HepG2 (cell line): Measurements from ENCODE around the gene BCKDHB. TPM values are rescaled to one million over a fixed set of nuclear protein-coding genes. Genes with fewer than 3 reads are reported as not detected.

ENCODE experiments used
- ATAC-seq: fragments of 200-7000 bp; cut with Tn5 transposase; 3 replicates; pipeline ENCODE4 v1.9.1; 2020; ENCODE audit warnings: mild to moderate bottlenecking, moderate library complexity
- BruUV-seq: library from RNA; stranded (reverse); fragments of 400-500 nt; replicated peaks from 2 replicates; lab custom pipeline; 2021; lab: Mats Ljungman, UMichigan
- CTCF ChIA-PET: fragments of 300-600 bp; formaldehyde crosslinking; extraction: SDS; loops from one replicate; lab custom pipeline; 2021; ENCODE audit warnings: low total read pairs, inconsistent platforms, low intra/inter-chr PET ratio; lab: Yijun Ruan, JAX
- POLR2A ChIA-PET: fragments of 350-600 bp; sonication (Branson Sonifier 250); formaldehyde crosslinking; loops from one replicate; lab custom pipeline; 2020; ENCODE audit warnings: antibody characterized with exemption, inconsistent platforms; lab: Yijun Ruan, JAX
- DNase-seq: peaks from one replicate; pipeline ENCODE4 v3.0.0-alpha.2; 2015; ENCODE audit warnings: low spot score
- FAIRE-seq: peaks from 3 replicates; lab custom pipeline; 2011; peaks lifted over from hg19 to GRCh38; lab: Jason Lieb, UNC
- H2AFZ ChIP-seq: one replicate; pipeline ENCODE4 v1.6.1; 2011; ENCODE audit warnings: low read length, inconsistent platforms
- H3K27ac ChIP-seq: fragments of 300-600 bp; 3 replicates; pipeline ENCODE4 v1.8.0; 2011; ENCODE audit warnings: mixed run types, mild to moderate bottlenecking, mixed read lengths, low read length, inconsistent platforms; ENCODE audit not compliant: insufficient read depth; ENCODE audit errors: extremely low read length
- H3K27me3 ChIP-seq, 2 experiments: fragments of 200-600 bp in 1 of 2; 2 replicates in 1 of 2; 3 replicates in 1 of 2; pipeline versions ENCODE4 v1.6.0 to v1.8.0; 2011; ENCODE audit warnings: low read length in 2 of 2, mild to moderate bottlenecking in 2 of 2, moderate library complexity in 2 of 2, inconsistent platforms in 1 of 2; ENCODE audit not compliant: insufficient read depth in 2 of 2, control insufficient read depth in 1 of 2
- H3K36me3 ChIP-seq, 2 experiments: fragments of 200-600 bp in 1 of 2; replicated peaks in 1 of 2; 2 replicates in 1 of 2; 3 replicates in 1 of 2; pipeline versions ENCODE4 v1.5.1 to v1.8.0; 2011; ENCODE audit warnings: low read length in 2 of 2, inconsistent platforms in 1 of 2; ENCODE audit not compliant: insufficient read depth in 2 of 2, control insufficient read depth in 1 of 2
- H3K4me1 ChIP-seq: 2 replicates; pipeline ENCODE4 v1.5.1; 2012; ENCODE audit warnings: low read length, inconsistent platforms; ENCODE audit not compliant: insufficient read depth
- H3K4me2 ChIP-seq: 2 replicates; pipeline ENCODE4 v1.6.0; 2011; ENCODE audit warnings: low read depth, low read length, inconsistent platforms
- H3K4me3 ChIP-seq, 3 experiments: fragments of 200-600 bp in 1 of 3; sonication (generic), shearing (Covaris generic) in 1 of 3; replicated peaks in 1 of 3; 2 replicates each; pipeline ENCODE4 v1.5.1; 2011 to 2016; ENCODE audit warnings: low read length in 3 of 3, inconsistent platforms in 2 of 3, low read depth in 2 of 3, mild to moderate bottlenecking in 2 of 3, control low read depth in 1 of 3, mixed read lengths in 1 of 3; ENCODE audit not compliant: insufficient read depth in 1 of 3
- H3K79me2 ChIP-seq: one replicate; pipeline ENCODE4 v1.6.1; 2011; ENCODE audit warnings: low read length, inconsistent platforms; ENCODE audit not compliant: insufficient read depth
- H3K9ac ChIP-seq: 2 replicates; pipeline ENCODE4 v1.6.0; 2011; ENCODE audit warnings: mild to moderate bottlenecking, low read depth, low read length, inconsistent platforms; ENCODE audit not compliant: insufficient read depth
- H3K9me3 ChIP-seq: 2 replicates; pipeline ENCODE4 v1.5.1; 2012; ENCODE audit warnings: mild to moderate bottlenecking, low read length
- H4K20me1 ChIP-seq: 2 replicates; pipeline ENCODE4 v1.6.0; 2011; ENCODE audit warnings: inconsistent platforms, mild to moderate bottlenecking, low read length, moderate library complexity; ENCODE audit not compliant: insufficient read depth
- HINFP ChIP-seq: sonication (generic); formaldehyde crosslinking; IDR thresholded peaks from 2 replicates; pipeline ENCODE4 v1.4.0; 2020; ENCODE audit warnings: low read depth, mild to moderate bottlenecking, missing genetic modification reagents
- HNRNPK ChIP-seq: fragments of 200-400 bp; formaldehyde crosslinking; IDR thresholded peaks from 2 replicates; pipeline ENCODE4 v1.6.1; 2018; ENCODE audit warnings: low read length, low read depth, moderate library complexity, mild to moderate bottlenecking; ENCODE audit not compliant: poor library complexity, severe bottlenecking
- MEIS2 ChIP-seq: sonication (generic); formaldehyde crosslinking; IDR thresholded peaks from 2 replicates; pipeline ENCODE4 v1.9.0; 2021; ENCODE audit warnings: mild to moderate bottlenecking, missing genetic modification reagents
- NAIF1 ChIP-seq: sonication (generic); formaldehyde crosslinking; IDR thresholded peaks from 2 replicates; pipeline ENCODE4 v1.5.0; 2020; ENCODE audit warnings: mild to moderate bottlenecking, missing genetic modification reagents, borderline replicate concordance
- PCBP1 ChIP-seq: fragments of 200-400 bp; formaldehyde crosslinking; IDR thresholded peaks from 2 replicates; pipeline ENCODE4 v1.6.1; 2017; ENCODE audit warnings: mild to moderate bottlenecking, low read depth, low read length, borderline replicate concordance
- RAD51 ChIP-seq: fragments of 450-650 bp; IDR thresholded peaks from 2 replicates; pipeline ENCODE4 v1.6.1; 2016; ENCODE audit warnings: borderline replicate concordance
- SOX5 ChIP-seq: IDR thresholded peaks from 2 replicates; pipeline ENCODE4 v1.6.1; 2016; ENCODE audit warnings: borderline replicate concordance
- ZBTB8A ChIP-seq: sonication (generic); formaldehyde crosslinking; IDR thresholded peaks from 2 replicates; pipeline ENCODE4 v1.4.0; 2020; ENCODE audit warnings: mild to moderate bottlenecking, low read depth, missing genetic modification reagents, borderline replicate concordance
- ZNF251 ChIP-seq: sonication (generic); formaldehyde crosslinking; IDR thresholded peaks from 2 replicates; pipeline ENCODE4 v1.9.0; 2021; ENCODE audit warnings: mild to moderate bottlenecking, missing genetic modification reagents
- ZNF451 ChIP-seq: sonication (generic); formaldehyde crosslinking; IDR thresholded peaks from 2 replicates; pipeline ENCODE4 v1.5.0; 2020; ENCODE audit warnings: mild to moderate bottlenecking, missing genetic modification reagents
- ZNF644 ChIP-seq: IDR thresholded peaks from 2 replicates; pipeline ENCODE4 v1.6.1; 2016; ENCODE audit warnings: low read depth
- ZSCAN29 ChIP-seq: sonication (generic); formaldehyde crosslinking; conservative IDR thresholded peaks from 2 replicates; pipeline ENCODE4 v1.4.0; 2020; ENCODE audit warnings: mild to moderate bottlenecking, missing genetic modification reagents
- WGBS: methylation state at CpG from one replicate; pipeline ENCODE4 v1.1.6; 2017; ENCODE audit warnings: low lambda C conversion rate; 5-methylcytosine and 5-hydroxymethylcytosine counted together
- in situ Hi-C: cut with HindIII; loops from 2 replicates; pipeline ENCODE4 v1.10.0; 2017; ENCODE audit warnings: low pct_unique_long_range_greater_than_20kb; ENCODE audit not compliant: extremely low pct_ligation_motif_present
- intact Hi-C: fragments of 100-400 bp; cut with micrococcal nuclease; formaldehyde crosslinking; loops from one replicate; pipeline ENCODE4 v1.10.0; 2022; ENCODE audit not compliant: unreplicated experiment
- polyA plus RNA-seq, 8 experiments: library from polyadenylated mRNA; depleted of rRNA in 3 of 8; stranded (reverse) in 7 of 8; unstranded in 1 of 8; fragments of >200 nt; fragmentation: Illumina TruSeq in 4 of 8; extraction: Trizol in 4 of 8; gene quantifications; 2 replicates each; pipeline versions ENCODE4 v1.2.1 to v1.2.3, GENCODE V29; 2011 to 2016; ENCODE audit warnings: low read depth in 4 of 8, missing spikeins in 1 of 8, mixed read lengths in 1 of 8; ENCODE audit not compliant: insufficient read depth in 1 of 8
- total RNA-seq, 5 experiments: library from RNA; depleted of rRNA; stranded (reverse); fragments of >200 nt; fragmentation: Illumina TruSeq; extraction: Trizol; gene quantifications; 2 replicates each; pipeline ENCODE4 v1.2.3, GENCODE V29; 2016; ENCODE audit warnings: low read depth in 1 of 5
- TF ChIP-seq, protein P1 (sequence below): IDR thresholded peaks from 2 replicates; pipeline ENCODE4 v1.6.1; 2018; ENCODE audit warnings: missing genetic modification reagents
- TF ChIP-seq, protein P2 (sequence below): sonication (generic); formaldehyde crosslinking; IDR thresholded peaks from 2 replicates; pipeline ENCODE4 v1.4.0; 2020; ENCODE audit warnings: missing genetic modification reagents
- TF ChIP-seq, protein P3 (sequence below): sonication (generic); IDR thresholded peaks from 2 replicates; pipeline ENCODE4 v1.6.1; 2016; ENCODE audit warnings: low read depth, borderline replicate concordance

The BCKDHB gene
- total and polyA plus RNA-seq, 2 of the 13 experiments (the other 11 are each of a cell fraction or from before 2014, with no cell fraction given): 10.8 to 13.6 TPM

DNA sequence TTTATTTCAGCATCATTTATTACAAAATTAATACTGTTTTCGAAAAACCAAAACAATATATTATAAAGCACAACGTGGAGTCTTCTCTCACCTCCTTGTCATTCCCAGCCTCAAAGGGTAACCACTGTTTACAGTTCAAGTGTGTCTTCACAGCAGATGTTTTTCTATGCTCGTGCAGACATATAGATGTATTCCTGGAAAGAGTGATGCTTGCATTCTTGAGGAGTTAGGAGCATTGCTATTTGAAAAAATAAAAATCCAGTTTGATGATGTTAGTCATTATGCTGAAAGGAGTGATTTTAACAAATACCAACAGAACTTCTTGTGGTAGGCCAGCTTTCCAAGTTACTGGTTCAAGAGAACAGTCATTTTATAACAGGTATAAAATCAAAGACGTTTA is 234.9 kb downstream of the BCKDHB start (continued):
- TF ChIP-seq ZNF451 (CRISPR knock-in tag): no peak
- TF ChIP-seq RAD51: no peak
- TF ChIP-seq NAIF1 (CRISPR knock-in tag): no peak

- no peaks in the 10 kb centered on the region for H4K20me1 ChIP-seq
- DNase-seq: no peak
- no peak overlapping the region for H3K27ac ChIP-seq
- ChIA-PET POLR2A (no interaction called here), CTCF (no interaction called here)
- no peaks in the 10 kb centered on the region for H3K4me1 ChIP-seq
- H3K9me3 ChIP-seq: no peaks in the 10 kb centered on the region
- no peak overlapping the region for H3K4me2 ChIP-seq
- intact Hi-C loops (no loop called here), in situ Hi-C loops (no loop called here)
- ATAC-seq: no peak
- FAIRE-seq: no peak
- BruUV-seq: no TSS peak
- no peaks in the 10 kb centered on the region for H3K79me2 ChIP-seq
- no peaks in the 10 kb centered on the region for H3K27me3 ChIP-seq
- H3K36me3 ChIP-seq: no peaks in the 10 kb centered on the region
- no peak overlapping the region for H3K9ac ChIP-seq
- WGBS: 91% methylated on average over 2 of the region's 2 CpGs
- H3K4me3 ChIP-seq: no peak overlapping the region
- H2AFZ ChIP-seq: no peak overlapping the region
- TF ChIP-seq MEIS2 (CRISPR knock-in tag) (no peak), ZNF644 (CRISPR knock-in tag) (no peak), SOX5 (no peak), ZSCAN29 (CRISPR knock-in tag) (no peak), PCBP1 (no peak), ZBTB8A (CRISPR knock-in tag) (no peak), ZNF251 (CRISPR knock-in tag) (no peak), HNRNPK (no peak), HINFP (CRISPR knock-in tag) (no peak)
- TF ChIP-seq, protein P1, sequence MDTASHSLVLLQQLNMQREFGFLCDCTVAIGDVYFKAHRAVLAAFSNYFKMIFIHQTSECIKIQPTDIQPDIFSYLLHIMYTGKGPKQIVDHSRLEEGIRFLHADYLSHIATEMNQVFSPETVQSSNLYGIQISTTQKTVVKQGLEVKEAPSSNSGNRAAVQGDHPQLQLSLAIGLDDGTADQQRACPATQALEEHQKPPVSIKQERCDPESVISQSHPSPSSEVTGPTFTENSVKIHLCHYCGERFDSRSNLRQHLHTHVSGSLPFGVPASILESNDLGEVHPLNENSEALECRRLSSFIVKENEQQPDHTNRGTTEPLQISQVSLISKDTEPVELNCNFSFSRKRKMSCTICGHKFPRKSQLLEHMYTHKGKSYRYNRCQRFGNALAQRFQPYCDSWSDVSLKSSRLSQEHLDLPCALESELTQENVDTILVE (CRISPR knock-in tag): no peak
- TF ChIP-seq, protein P2, sequence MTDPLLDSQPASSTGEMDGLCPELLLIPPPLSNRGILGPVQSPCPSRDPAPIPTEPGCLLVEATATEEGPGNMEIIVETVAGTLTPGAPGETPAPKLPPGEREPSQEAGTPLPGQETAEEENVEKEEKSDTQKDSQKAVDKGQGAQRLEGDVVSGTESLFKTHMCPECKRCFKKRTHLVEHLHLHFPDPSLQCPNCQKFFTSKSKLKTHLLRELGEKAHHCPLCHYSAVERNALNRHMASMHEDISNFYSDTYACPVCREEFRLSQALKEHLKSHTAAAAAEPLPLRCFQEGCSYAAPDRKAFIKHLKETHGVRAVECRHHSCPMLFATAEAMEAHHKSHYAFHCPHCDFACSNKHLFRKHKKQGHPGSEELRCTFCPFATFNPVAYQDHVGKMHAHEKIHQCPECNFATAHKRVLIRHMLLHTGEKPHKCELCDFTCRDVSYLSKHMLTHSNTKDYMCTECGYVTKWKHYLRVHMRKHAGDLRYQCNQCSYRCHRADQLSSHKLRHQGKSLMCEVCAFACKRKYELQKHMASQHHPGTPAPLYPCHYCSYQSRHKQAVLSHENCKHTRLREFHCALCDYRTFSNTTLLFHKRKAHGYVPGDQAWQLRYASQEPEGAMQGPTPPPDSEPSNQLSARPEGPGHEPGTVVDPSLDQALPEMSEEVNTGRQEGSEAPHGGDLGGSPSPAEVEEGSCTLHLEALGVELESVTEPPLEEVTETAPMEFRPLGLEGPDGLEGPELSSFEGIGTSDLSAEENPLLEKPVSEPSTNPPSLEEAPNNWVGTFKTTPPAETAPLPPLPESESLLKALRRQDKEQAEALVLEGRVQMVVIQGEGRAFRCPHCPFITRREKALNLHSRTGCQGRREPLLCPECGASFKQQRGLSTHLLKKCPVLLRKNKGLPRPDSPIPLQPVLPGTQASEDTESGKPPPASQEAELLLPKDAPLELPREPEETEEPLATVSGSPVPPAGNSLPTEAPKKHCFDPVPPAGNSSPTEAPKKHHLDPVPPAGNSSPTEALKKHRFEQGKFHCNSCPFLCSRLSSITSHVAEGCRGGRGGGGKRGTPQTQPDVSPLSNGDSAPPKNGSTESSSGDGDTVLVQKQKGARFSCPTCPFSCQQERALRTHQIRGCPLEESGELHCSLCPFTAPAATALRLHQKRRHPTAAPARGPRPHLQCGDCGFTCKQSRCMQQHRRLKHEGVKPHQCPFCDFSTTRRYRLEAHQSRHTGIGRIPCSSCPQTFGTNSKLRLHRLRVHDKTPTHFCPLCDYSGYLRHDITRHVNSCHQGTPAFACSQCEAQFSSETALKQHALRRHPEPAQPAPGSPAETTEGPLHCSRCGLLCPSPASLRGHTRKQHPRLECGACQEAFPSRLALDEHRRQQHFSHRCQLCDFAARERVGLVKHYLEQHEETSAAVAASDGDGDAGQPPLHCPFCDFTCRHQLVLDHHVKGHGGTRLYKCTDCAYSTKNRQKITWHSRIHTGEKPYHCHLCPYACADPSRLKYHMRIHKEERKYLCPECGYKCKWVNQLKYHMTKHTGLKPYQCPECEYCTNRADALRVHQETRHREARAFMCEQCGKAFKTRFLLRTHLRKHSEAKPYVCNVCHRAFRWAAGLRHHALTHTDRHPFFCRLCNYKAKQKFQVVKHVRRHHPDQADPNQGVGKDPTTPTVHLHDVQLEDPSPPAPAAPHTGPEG (CRISPR knock-in tag): no peak
- TF ChIP-seq, protein P3, sequence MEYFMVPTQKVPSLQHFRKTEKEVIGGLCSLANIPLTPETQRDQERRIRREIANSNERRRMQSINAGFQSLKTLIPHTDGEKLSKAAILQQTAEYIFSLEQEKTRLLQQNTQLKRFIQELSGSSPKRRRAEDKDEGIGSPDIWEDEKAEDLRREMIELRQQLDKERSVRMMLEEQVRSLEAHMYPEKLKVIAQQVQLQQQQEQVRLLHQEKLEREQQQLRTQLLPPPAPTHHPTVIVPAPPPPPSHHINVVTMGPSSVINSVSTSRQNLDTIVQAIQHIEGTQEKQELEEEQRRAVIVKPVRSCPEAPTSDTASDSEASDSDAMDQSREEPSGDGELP: no peak
Observed at GRCh38 chr6:80343511-80343910, 237.0 kb downstream of the BCKDHB start.
